T-helper 2 cell treated with Interferon-gamma antibody and Interleukin-4, amounts not matched to agents 100 ng/mL and 5 ng/mL, for 36 hours (primary cell): ENCODE results near the gene P4HA2. TPM values are rescaled to one million over a fixed set of nuclear protein-coding genes. Genes with fewer than 3 reads are reported as not detected.

ENCODE experiments used
- intact Hi-C: fragments of 100-400 bp; cut with micrococcal nuclease; formaldehyde crosslinking; loops from one replicate; pipeline ENCODE4 v1.15.1; 2023
- total RNA-seq: library from RNA; stranded (reverse); gene quantifications from 2 replicates; pipeline ENCODE4 v1.2.3, GENCODE V29; 2022

P4HA2 gene
- total RNA-seq: 14.6 and 16.8 TPM in 2 replicates

DNA sequence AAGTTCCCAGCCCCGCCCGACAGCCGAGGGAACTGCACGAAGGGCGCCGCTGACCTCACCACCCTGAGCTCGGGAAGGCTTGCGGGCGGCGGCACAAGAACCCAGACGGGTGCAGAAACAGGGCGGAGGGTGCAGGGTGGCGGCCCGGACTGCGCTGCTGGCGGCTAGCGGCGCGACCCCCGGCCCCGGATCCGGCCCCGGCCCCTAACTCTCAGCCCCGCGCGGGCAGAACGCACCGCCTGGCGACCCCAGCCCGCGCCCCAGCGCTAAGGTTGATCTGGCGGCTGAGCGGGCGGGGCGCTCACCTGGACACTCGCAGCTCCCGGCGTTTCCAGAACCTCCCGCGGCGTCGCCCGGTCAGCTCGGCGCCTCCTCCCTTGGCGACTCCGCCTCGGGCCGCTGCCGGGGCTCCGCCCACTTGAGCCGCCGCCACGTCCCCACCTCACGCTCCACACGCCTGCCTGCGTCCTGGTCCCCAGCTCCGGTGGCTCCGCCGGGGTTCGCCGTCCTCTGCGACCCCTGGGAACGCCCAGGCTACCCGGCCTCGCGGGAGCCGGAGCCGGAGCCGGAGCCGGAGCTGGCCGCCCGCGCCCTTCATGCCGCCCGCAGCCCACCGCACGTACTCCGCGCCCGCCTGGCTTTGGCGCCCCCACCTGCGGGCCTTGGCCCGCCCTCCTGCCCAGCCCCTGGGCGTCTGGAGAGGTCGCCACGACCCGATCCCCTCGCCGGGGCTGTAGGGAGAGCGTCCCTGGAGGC, at the start of gene P4HA2:
P4HA2 (minus strand) TSS at position 369 of the 756 bp plus-strand sequence. CDS start 9,227 bp downstream, outside the sequence.
- intact Hi-C loops: loop anchor here (5.0 kb wide), 1 partner anchor 145 kb away; no protein-coding TSS in a partner anchor

GRCh38 chr5:132277256-132277655, 49.6 kb upstream of the P4HA2 start:
- intact Hi-C loops: no loop called here

GRCh38 chr5:132275367-132276220, 47.9 kb upstream of the P4HA2 start:
- intact Hi-C loops: no loop called here

DNA sequence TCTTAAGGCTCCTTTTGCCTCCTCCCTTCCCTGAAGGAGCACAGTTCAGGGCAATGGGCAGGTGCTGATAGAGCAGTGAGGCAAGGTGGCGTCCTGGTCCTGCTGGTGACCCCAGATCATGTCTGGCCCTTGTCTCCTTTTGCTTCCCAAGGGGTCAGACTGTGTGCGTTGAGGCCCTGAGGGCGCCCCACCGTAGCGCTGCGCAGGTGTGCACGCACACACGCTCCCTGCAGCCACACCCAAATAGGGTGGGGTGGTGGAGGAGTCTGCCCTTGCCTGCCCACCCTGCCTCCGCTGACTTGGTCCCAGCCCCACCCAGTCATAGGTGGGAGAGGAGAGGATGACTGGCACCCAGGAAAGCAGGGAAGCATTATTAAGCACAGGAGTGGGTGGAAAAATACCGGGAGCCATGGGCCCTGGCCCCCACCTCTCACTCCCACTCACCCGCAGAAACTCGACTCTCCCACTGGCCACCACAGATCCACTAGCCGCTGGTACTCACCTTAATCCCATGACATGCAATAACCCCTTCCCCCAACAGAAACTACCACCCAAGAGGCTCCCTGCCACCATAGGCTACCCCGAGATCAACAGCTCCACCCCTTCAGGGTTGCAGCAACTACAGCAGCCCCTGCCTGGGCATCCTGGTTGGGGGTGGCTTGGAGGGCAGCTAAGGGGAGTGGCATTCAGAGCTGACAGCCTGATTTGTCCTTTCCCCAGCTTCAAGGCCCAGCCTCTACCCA, 46.6 kb upstream of the P4HA2 start:
- intact Hi-C loops: no loop called here

- intact Hi-C loops: no loop called here
Measured at GRCh38 chr5:132273631-132274030, 46.0 kb upstream of the P4HA2 start.

- intact Hi-C loops: no loop called here
Measured at GRCh38 chr5:132272311-132273210, 44.9 kb upstream of the P4HA2 start.

DNA sequence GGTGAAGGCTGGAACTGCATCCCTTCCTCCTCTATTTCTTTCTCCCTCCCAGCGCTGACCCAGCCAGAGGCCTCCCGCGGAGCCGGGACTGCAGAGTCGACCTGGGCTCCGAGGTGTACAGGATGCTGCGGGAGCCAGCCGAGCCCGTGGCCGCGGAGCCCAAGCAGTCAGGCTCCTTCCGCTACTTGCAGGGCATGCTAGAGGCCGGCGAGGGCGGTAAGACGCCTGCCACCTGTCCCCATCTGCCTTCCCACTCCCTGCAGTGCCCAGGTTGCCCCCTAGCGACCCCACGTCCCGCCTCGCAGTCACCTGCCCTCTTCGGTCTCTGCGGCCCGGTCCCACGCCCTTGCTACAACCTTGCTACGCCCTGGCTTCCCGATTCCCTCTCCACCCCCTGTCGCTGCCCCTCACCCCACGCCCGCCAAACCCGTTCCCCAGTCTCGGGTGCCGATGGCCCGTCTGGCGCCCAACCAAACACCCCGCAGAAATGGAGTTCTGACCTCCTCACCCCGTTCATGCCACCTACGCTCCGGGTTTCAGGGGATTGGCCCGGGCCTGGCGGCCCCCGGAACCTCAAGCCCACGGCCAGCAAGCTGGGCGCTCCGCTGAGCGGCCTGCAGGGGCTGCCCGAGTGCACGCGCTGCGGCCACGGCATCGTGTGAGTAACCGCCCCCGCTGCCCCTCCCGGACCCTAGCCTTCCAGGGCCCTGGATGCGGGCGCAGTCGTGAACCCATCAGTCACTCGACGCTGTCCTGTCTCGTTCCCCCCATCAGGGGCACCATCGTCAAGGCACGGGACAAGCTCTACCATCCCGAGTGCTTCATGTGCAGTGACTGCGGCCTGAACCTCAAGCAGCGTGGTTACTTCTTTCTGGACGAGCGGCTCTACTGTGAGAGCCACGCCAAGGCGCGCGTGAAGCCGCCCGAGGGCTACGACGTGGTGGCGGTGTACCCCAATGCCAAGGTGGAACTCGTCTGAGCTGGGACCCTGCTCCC, 43.9 kb upstream of the P4HA2 start:
- intact Hi-C loops: no loop called here

GRCh38 chr5:132270706-132271105, 43.1 kb upstream of the P4HA2 start:
- intact Hi-C loops: no loop called here

GRCh38 chr5:132270335-132270665, 42.6 kb upstream of the P4HA2 start:
- intact Hi-C loops: no loop called here

GRCh38 chr5:132269635-132270334, 42.1 kb upstream of the P4HA2 start:
- intact Hi-C loops: no loop called here

GRCh38 chr5:132268769-132269551, 41.3 kb upstream of the P4HA2 start:
- intact Hi-C loops: no loop called here

- intact Hi-C loops: no loop called here
Measured at GRCh38 chr5:132267931-132268768, 40.5 kb upstream of the P4HA2 start.

- intact Hi-C loops: no loop called here
Measured at GRCh38 chr5:132267166-132267739, 39.6 kb upstream of the P4HA2 start.

DNA sequence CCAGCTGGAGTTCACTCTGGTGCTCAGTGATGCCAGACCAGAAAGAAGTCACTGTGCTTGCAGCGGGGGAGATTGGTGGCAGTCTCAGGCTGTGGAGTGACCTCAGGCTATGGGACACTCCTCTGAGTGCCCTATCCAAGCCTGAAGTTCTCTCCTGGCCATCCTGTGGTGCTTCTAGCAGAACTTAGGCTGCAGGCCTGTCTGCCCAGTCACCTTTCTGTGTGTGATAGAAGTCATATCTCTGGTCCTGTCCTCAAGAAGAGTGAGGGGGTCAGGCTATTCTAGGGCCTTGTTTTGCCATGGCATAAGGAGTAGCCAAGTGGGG, 39.1 kb upstream of the P4HA2 start:
- intact Hi-C loops: no loop called here

GRCh38 chr5:132266031-132266835, 38.6 kb upstream of the P4HA2 start:
- intact Hi-C loops: no loop called here

GRCh38 chr5:132265336-132266030, 37.8 kb upstream of the P4HA2 start:
- intact Hi-C loops: no loop called here
